Kidney (tissue), 14 donors: Measurements from ENCODE around the gene CRABP2. TPM values are rescaled to one million over a fixed set of nuclear protein-coding genes. Genes with fewer than 3 reads are reported as not detected.

Source experiments
- DNase-seq, 5 donors: peaks; one replicate each; pipeline ENCODE4 v3.0.0-alpha.2; 2013 to 2020
- FAIRE-seq: peaks from 2 replicates; lab custom pipeline; 2012; peaks lifted over from hg19 to GRCh38; lab: Jason Lieb, UNC
- H3K27ac ChIP-seq, 2 donors: one replicate each; pipeline ENCODE4 v1.7.0; 2013; ENCODE audit warnings: low read depth in 2 of 2, low read length in 2 of 2, inconsistent platforms in 1 of 2
- H3K27me3 ChIP-seq: one replicate; pipeline ENCODE4 v1.7.1; 2013; ENCODE audit warnings: low read length, inconsistent platforms; ENCODE audit not compliant: control insufficient read depth, insufficient read depth
- H3K36me3 ChIP-seq, 3 donors: one replicate each; pipeline versions ENCODE4 v1.7.0 to v1.7.1; 2013; ENCODE audit warnings: low read length in 3 of 3, control low read depth in 1 of 3, inconsistent platforms in 1 of 3; ENCODE audit not compliant: insufficient read depth in 3 of 3, control insufficient read depth in 2 of 3
- H3K4me1 ChIP-seq, 3 donors: one replicate each; pipeline versions ENCODE4 v1.7.0 to v1.7.1; 2013; ENCODE audit warnings: low read length in 3 of 3, inconsistent platforms in 1 of 3, low read depth in 1 of 3; ENCODE audit not compliant: control insufficient read depth in 2 of 3, insufficient read depth in 2 of 3
- H3K4me3 ChIP-seq, 3 donors: one replicate each; pipeline versions ENCODE4 v1.7.0 to v1.8.1; 2013; ENCODE audit warnings: low read length in 3 of 3, control low read depth in 1 of 3, inconsistent platforms in 1 of 3
- H3K9ac ChIP-seq, 3 donors: one replicate each; pipeline versions ENCODE4 v1.7.0 to v1.7.1; 2013; ENCODE audit warnings: low read length in 3 of 3, control low read depth in 1 of 3, inconsistent platforms in 1 of 3
- H3K9me3 ChIP-seq, 3 donors: one replicate each; pipeline versions ENCODE4 v1.7.0 to v1.7.1; 2013; ENCODE audit warnings: low read length in 3 of 3, control low read depth in 1 of 3, inconsistent platforms in 1 of 3; ENCODE audit not compliant: control insufficient read depth in 2 of 3, insufficient read depth in 1 of 3
- CTCF ChIP-seq: IDR thresholded peaks from 3 replicates; pipeline ENCODE4 v1.5.1; 2012; ENCODE audit warnings: mild to moderate bottlenecking, moderate library complexity, borderline replicate concordance; ENCODE audit not compliant: insufficient read depth; ENCODE audit errors: extremely low read depth
- intact Hi-C: fragments of 100-400 bp; cut with DNase I; formaldehyde crosslinking; loops from one replicate; pipeline ENCODE4 v1.11.1; 2022
- polyA plus RNA-seq: library from polyadenylated mRNA; stranded (reverse); fragments of 350-450 nt; fragmentation: Illumina TruSeq; extraction: RNeasy Lipid Tissue Mini Kit (QIAGEN cat#74804); gene quantifications from one replicate; pipeline ENCODE4 v1.2.3, GENCODE V29; 2014; ENCODE audit warnings: low read depth, low replicate concordance; ENCODE audit not compliant: insufficient read depth
- total RNA-seq: library from RNA; stranded (reverse); fragmentation: NEBNext Ultra II Directional; extraction: Animal tissue kit (Norgen Biotek cat#: 25700); gene quantifications from one replicate; pipeline ENCODE4 v1.2.1, GENCODE V29; 2021
- donor health status: control.
- donor health status: control.
- donor health status: control.
- donor health status: control.
- donor health status: control.
- donor health status: DM: yes; HTN: yes; CAD: no.
- donor health status: Normal renal cell carcinoma (clear cell type).

CRABP2 gene
- total and polyA plus RNA-seq, 2 donors from 2014 or later = 15.2 to 21.6 TPM

- H3K27me3 ChIP-seq = no peaks in the 10 kb centered on the region
- no peak overlapping the region for H3K27ac ChIP-seq
- no peaks in the 10 kb centered on the region for H3K9me3 ChIP-seq
- peak overlapping the region; percentile 1 to 43 (median 13) for H3K4me3 ChIP-seq
- peaks cover 9 to 29% (median 22%) of the 10 kb centered on the region in 3 donors for H3K4me1 ChIP-seq
- FAIRE-seq (no peak), DNase-seq (peak in 2 of 5 donors; percentile 54 to 78)
- no peak for TF ChIP-seq CTCF
- H3K36me3 ChIP-seq = peaks cover 0 to 16% (median 11%) of the 10 kb centered on the region in 3 donors
- H3K9ac ChIP-seq = no peak overlapping the region
- intact Hi-C loops = no loop called here
Measured at GRCh38 chr1:156726549-156727226, 21.3 kb upstream of the CRABP2 start.

GRCh38 chr1:156725683-156726280, 20.4 kb upstream of the CRABP2 start:
- DNase-seq (peak; percentile 90 to 95 (median 92)), FAIRE-seq (no peak)
- H3K4me3 ChIP-seq = peak overlapping the region; percentile 43 to 61 (median 46)
- TF ChIP-seq CTCF = peak; percentile 77
- no peak overlapping the region for H3K27ac ChIP-seq
- H3K27me3 ChIP-seq = no peaks in the 10 kb centered on the region
- H3K4me1 ChIP-seq = peaks cover 9 to 29% (median 22%) of the 10 kb centered on the region in 3 donors
- intact Hi-C loops = no loop called here
- H3K36me3 ChIP-seq = peaks cover 0 to 25% (median 18%) of the 10 kb centered on the region in 3 donors
- H3K9ac ChIP-seq = peak overlapping the region; percentile 4 to 63 (median 28)
- no peaks in the 10 kb centered on the region for H3K9me3 ChIP-seq

GRCh38 chr1:156721535-156721934, 16.2 kb upstream of the CRABP2 start:
- intact Hi-C loops = no loop called here
- Histone ChIP-seq H3K4me3 (no peak overlapping the region), H3K9me3 (no peaks in the 10 kb centered on the region), H3K9ac (no peak overlapping the region), H3K27ac (no peak overlapping the region), H3K27me3 (no peaks in the 10 kb centered on the region), H3K36me3 (peaks cover 0 to 30% (median 20%) of the 10 kb centered on the region in 3 donors), H3K4me1 (peaks cover 3 to 15% (median 6%) of the 10 kb centered on the region in 3 donors)
- no peak for TF ChIP-seq CTCF
- DNase-seq (no peak), FAIRE-seq (no peak)
